ENCODE data around the gene ZC3H4. TPM values are rescaled to one million over a fixed set of nuclear protein-coding genes. Genes with fewer than 3 reads are reported as not detected.

The ZC3H4 gene
- total and polyA plus RNA-seq, 9 of the 15 experiments (the other 6 are each of a cell fraction or from before 2014, with no cell fraction given), result 2.2 to 75.6 (median 18.3) TPM

- 0 out of 2 replicates have a peak, but pooled peaks have one; percentile 38 for TF ChIP-seq GABPB1 (CRISPR knock-in tag; IDR thresholded peaks at IDR 0.05)
- no peak for TF ChIP-seq TGIF2 (CRISPR knock-in tag; IDR thresholded peaks at IDR 0.05)
- TF ChIP-seq EGR1 (conservative IDR thresholded peaks at IDR 0.05), result no peak
Measured at GRCh38 chr19:47157431-47158321, 44.1 kb upstream of the ZC3H4 start (continued).

GRCh38 chr19:47156861-47157430, 43.4 kb upstream of the ZC3H4 start:
- no peak overlapping the region for H2AFZ ChIP-seq (ENCODE audit: low read depth, low read length)
- H3K4me2 ChIP-seq (ENCODE audit: insufficient read depth, low read length), result no peak overlapping the region
- intact Hi-C loops (cut with micrococcal nuclease), result no loop called here
- TSS peak; percentile 19 for BruUV-seq (replicated peaks)
- H3K36me3 ChIP-seq (ENCODE audit: control insufficient read depth, insufficient read depth, low read length), result peaks cover 92% of the 10 kb centered on the region
- ChIA-PET CTCF (ENCODE audit: low intra/inter-chr PET ratio) (no interaction called here), POLR2A (interaction anchor here (0.6 to 2.0 kb wide), 9 partner anchors 9 to 100 kb away, joined by 3 to 8 read pairs (median 3); partner anchors contain the start of gene CCDC9)
- no peaks in the 10 kb centered on the region for H4K20me1 ChIP-seq (replicated peaks; ENCODE audit: control insufficient read depth, insufficient read depth, low read length)
- H3K79me2 ChIP-seq (ENCODE audit: control insufficient read depth, insufficient read depth, low read length), result peaks cover 36% of the 10 kb centered on the region
- no peak overlapping the region for H3K27ac ChIP-seq (ENCODE audit: extremely low read depth, low read depth, low read length)
- peaks cover 0 to 13% of the 10 kb centered on the region in 2 experiments; a peak in 4 of 5 replicates for H3K4me1 ChIP-seq (replicated peaks in 1 of 2; ENCODE audit: control insufficient read depth in 2 of 2, insufficient read depth in 2 of 2, low read length in 2 of 2)
- in situ Hi-C loops (cut with MboI), result loop anchor here (10.0 kb wide), 1 partner anchor 258 kb away; the partner anchor contains the start of gene MEIS3
- H3K9me1 ChIP-seq (ENCODE audit: control insufficient read depth, insufficient read depth, low read length), result no peaks in the 10 kb centered on the region
- no peaks in the 10 kb centered on the region for H3K9me3 ChIP-seq (replicated peaks; ENCODE audit: control insufficient read depth, insufficient read depth, low read depth, low read length)
- no peak overlapping the region for H3K4me3 ChIP-seq
- H3K27me3 ChIP-seq (ENCODE audit: control insufficient read depth in 2 of 2, insufficient read depth in 2 of 2, low read length in 2 of 2), result no peaks in the 10 kb centered on the region
- whole genome bisulfite sequencing (ENCODE audit: insufficient coverage, low coverage, missing lambda C conversion rate), result 58% methylated on average over 7 of the region's 7 CpGs
- DNase-seq (ENCODE audit: extremely low read depth in 1 of 4, low spot score in 3 of 4) (no peak), FAIRE-seq (no peak), ATAC-seq (no peak)
- H3K9ac ChIP-seq (ENCODE audit: insufficient read depth in 1 of 2, low read depth in 2 of 2, low read length in 2 of 2), result no peak overlapping the region
- TF ChIP-seq GABPA (tag; conservative IDR thresholded peaks at IDR 0.05; ENCODE audit: low read depth), result no peak
- no peak for TF ChIP-seq TCF7 (IDR thresholded peaks at IDR 0.05; ENCODE audit: borderline replicate concordance)
- TF ChIP-seq ZBTB9 (CRISPR knock-in tag; IDR thresholded peaks at IDR 0.05), result no peak
- no peak for TF ChIP-seq ATF3 (IDR thresholded peaks at IDR 0.05)
- no peak for TF ChIP-seq ATF3 (CRISPR knock-in tag; conservative IDR thresholded peaks at IDR 0.05)
- TF ChIP-seq THRB (CRISPR knock-in tag; conservative IDR thresholded peaks at IDR 0.05), result no peak
- no peak for TF ChIP-seq MCM3 (IDR thresholded peaks at IDR 0.05)
- no peak for TF ChIP-seq ELF4 (CRISPR knock-in tag; IDR thresholded peaks at IDR 0.05)
- no peak for TF ChIP-seq HLTF (IDR thresholded peaks at IDR 0.05)
- no peak for TF ChIP-seq HCFC1 (IDR thresholded peaks at IDR 0.05; ENCODE audit: low read depth, low read length)
- TF ChIP-seq MLLT1 (IDR thresholded peaks at IDR 0.05), result no peak
- no peak for TF ChIP-seq PHF20 (IDR thresholded peaks at IDR 0.05; ENCODE audit: partially characterized antibody)
